CD14-positive monocyte (primary cell): Measurements from ENCODE around the gene PDXDC1. TPM values are rescaled to one million over a fixed set of nuclear protein-coding genes. Genes with fewer than 3 reads are reported as not detected.
"Not testable (repeated sequence)": the region's sequence is repeated elsewhere in the genome, so short reads cannot be mapped to it uniquely, and the experiment has no call there.

Experiments
- DNase-seq, 3 donors: peaks; one replicate each; pipeline ENCODE4 v3.0.0-alpha.2; 2011 to 2022
- H2AFZ ChIP-seq: 2 replicates; pipeline ENCODE4 v1.6.0; 2012; ENCODE audit warnings: mild to moderate bottlenecking, low read depth, low read length, inconsistent platforms; ENCODE audit not compliant: insufficient read depth, poor library complexity, severe bottlenecking
- H3K27ac ChIP-seq, 2 donors: 1 replicate in 1 of 2; 2 replicates in 1 of 2; pipeline ENCODE4 v1.5.1; 2012 to 2013; ENCODE audit warnings: low read length in 2 of 2, control low read depth in 1 of 2, inconsistent platforms in 1 of 2, low read depth in 1 of 2, mild to moderate bottlenecking in 1 of 2
- H3K27me3 ChIP-seq, 2 donors: one replicate each; pipeline versions ENCODE4 v1.6.0 to v1.6.1; 2011 to 2013; ENCODE audit warnings: low read length in 2 of 2; ENCODE audit not compliant: control insufficient read depth in 2 of 2, insufficient read depth in 2 of 2
- H3K36me3 ChIP-seq, 2 donors: replicated peaks in 1 of 2; 1 replicate in 1 of 2; 2 replicates in 1 of 2; pipeline versions ENCODE4 v1.5.1 to v1.6.1; 2012 to 2013; ENCODE audit warnings: low read length in 2 of 2, control low read depth in 1 of 2, inconsistent platforms in 1 of 2, mild to moderate bottlenecking in 1 of 2; ENCODE audit not compliant: insufficient read depth in 2 of 2, control insufficient read depth in 1 of 2
- H3K4me1 ChIP-seq, 2 donors: 1 replicate in 1 of 2; 2 replicates in 1 of 2; pipeline versions ENCODE4 v1.5.1 to v1.6.1; 2012 to 2013; ENCODE audit warnings: low read length in 2 of 2, control low read depth in 1 of 2, inconsistent platforms in 1 of 2, mild to moderate bottlenecking in 1 of 2, moderate library complexity in 1 of 2; ENCODE audit not compliant: insufficient read depth in 2 of 2, control insufficient read depth in 1 of 2
- H3K4me2 ChIP-seq: replicated peaks from 2 replicates; pipeline ENCODE3; 2012; ENCODE audit warnings: low read length, moderate library complexity, mild to moderate bottlenecking; ENCODE audit not compliant: poor library complexity, severe bottlenecking; ENCODE audit errors: extremely low read depth
- H3K4me3 ChIP-seq, 3 experiments: fragments of 200-600 bp in 1 of 3; sonication (generic) in 1 of 3; replicated peaks in 1 of 3; 1 replicate in 2 of 3; 2 replicates in 1 of 3; pipeline ENCODE4 v1.5.1; 2011 to 2013; ENCODE audit warnings: low read length in 3 of 3, mild to moderate bottlenecking in 3 of 3, control low read depth in 2 of 3, low read depth in 2 of 3, inconsistent platforms in 1 of 3, moderate library complexity in 1 of 3
- H3K79me2 ChIP-seq: 2 replicates; pipeline ENCODE4 v1.6.0; 2012; ENCODE audit warnings: mild to moderate bottlenecking, control low read depth, inconsistent platforms, low read length, moderate library complexity; ENCODE audit not compliant: insufficient read depth
- H3K9ac ChIP-seq: 2 replicates; pipeline ENCODE4 v1.6.0; 2017; ENCODE audit warnings: low read length, mild to moderate bottlenecking; ENCODE audit not compliant: insufficient read depth, poor library complexity, severe bottlenecking
- H3K9me3 ChIP-seq, 2 donors: replicated peaks in 1 of 2; 1 replicate in 1 of 2; 2 replicates in 1 of 2; pipeline versions ENCODE4 v1.5.1 to v1.6.1; 2012 to 2013; ENCODE audit warnings: low read length in 2 of 2, control low read depth in 1 of 2; ENCODE audit not compliant: control insufficient read depth in 1 of 2, insufficient read depth in 1 of 2
- H4K20me1 ChIP-seq: 2 replicates; pipeline ENCODE4 v1.6.0; 2012; ENCODE audit warnings: mild to moderate bottlenecking, low read length, control low read depth, moderate library complexity; ENCODE audit not compliant: insufficient read depth
- H3K27ac Mint-ChIP-seq, 7 donors: one replicate each; pipeline ENCODE4 v1.8.0; 2020; ENCODE audit warnings: mild to moderate bottlenecking in 7 of 7, mixed read lengths in 7 of 7, moderate library complexity in 6 of 7, inconsistent platforms in 2 of 7
- H3K27me3 Mint-ChIP-seq, 3 donors: one replicate each; pipeline ENCODE4 v1.8.0; 2021 to 2022; ENCODE audit warnings: low read depth in 3 of 3, mild to moderate bottlenecking in 3 of 3, mixed read lengths in 3 of 3, moderate library complexity in 3 of 3, inconsistent platforms in 1 of 3
- H3K36me3 Mint-ChIP-seq, 2 donors: one replicate each; pipeline ENCODE4 v1.8.0; 2020; ENCODE audit warnings: mixed read lengths in 2 of 2, inconsistent platforms in 1 of 2, mild to moderate bottlenecking in 1 of 2
- H3K4me1 Mint-ChIP-seq: one replicate; pipeline ENCODE4 v1.8.0; 2020; ENCODE audit warnings: mild to moderate bottlenecking, mixed read lengths
- H3K4me3 Mint-ChIP-seq, 2 donors: one replicate each; pipeline ENCODE4 v1.8.0; 2020; ENCODE audit warnings: mild to moderate bottlenecking in 2 of 2, mixed read lengths in 2 of 2, moderate library complexity in 1 of 2
- H3K9me3 Mint-ChIP-seq, 7 donors: one replicate each; pipeline ENCODE4 v1.8.0; 2020 to 2022; ENCODE audit warnings: mixed read lengths in 7 of 7, mild to moderate bottlenecking in 6 of 7, moderate library complexity in 6 of 7, inconsistent platforms in 2 of 7
- CTCF ChIP-seq: fragments of 200-600 bp; IDR thresholded peaks from one replicate; pipeline ENCODE4 v1.8.0; 2022; ENCODE audit warnings: antibody characterized with exemption, mild to moderate bottlenecking
- WGBS: methylation state at CpG from one replicate; pipeline ENCODE4 v1.1.5; 2013; ENCODE audit warnings: missing lambda C conversion rate; ENCODE audit not compliant: insufficient coverage; 5-methylcytosine and 5-hydroxymethylcytosine counted together
- intact Hi-C, 2 donors: fragments of 100-400 bp; cut with micrococcal nuclease; formaldehyde crosslinking; loops; one replicate each; pipeline versions ENCODE4 v1.15.0 to v1.15.1; 2023
- polyA plus RNA-seq, 3 donors: library from polyadenylated mRNA; depleted of rRNA in 1 of 3; unstranded in 2 of 3; stranded (reverse) in 1 of 3; fragments of 300-500 nt in 2 of 3; fragments of >200 nt in 1 of 3; fragmentation: Illumina TruSeq in 2 of 3; gene quantifications; 1 replicate in 2 of 3; 2 replicates in 1 of 3; pipeline ENCODE4 v1.2.3, GENCODE V29; 2012 to 2021

Gene PDXDC1
- polyA plus RNA-seq, 3 donors: 22.3 to 50.1 (median 36.0) TPM

DNA sequence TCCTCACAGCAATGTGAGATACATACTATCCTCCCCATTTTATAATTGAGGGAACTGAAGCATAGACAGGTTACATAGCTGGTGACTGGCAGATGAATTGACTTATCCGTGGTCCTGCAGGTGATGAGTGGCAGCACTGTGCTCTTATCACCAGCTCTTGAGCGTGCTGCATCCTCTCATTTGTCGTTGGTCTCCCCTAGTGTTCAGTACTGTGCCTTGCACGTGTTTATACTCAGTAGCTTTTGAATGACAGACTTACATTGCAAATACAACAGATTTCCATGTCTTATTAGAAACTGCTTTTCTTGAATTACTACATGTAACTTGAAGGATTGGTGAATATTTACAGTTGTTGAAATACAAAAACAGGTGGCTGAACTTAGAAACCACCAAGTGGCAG lies 47.4 kb downstream of the PDXDC1 start:
- Mint-ChIP-seq H3K36me3 (peaks cover 84 to 97% of the 10 kb centered on the region in 2 donors), H3K27ac (peak overlapping the region in 3 of 7 donors; percentile 41 to 67 (median 51))
- H3K36me3 ChIP-seq: peaks cover 75 to 99% of the 10 kb centered on the region in 2 donors
- H3K9me3 ChIP-seq, H3K4me3 ChIP-seq, H3K4me2 ChIP-seq, H3K27me3 Mint-ChIP-seq, H4K20me1 ChIP-seq, H2AFZ ChIP-seq, H3K4me1 Mint-ChIP-seq, H3K9me3 Mint-ChIP-seq, H3K9ac ChIP-seq, intact Hi-C loops, H3K79me2 ChIP-seq, H3K4me1 ChIP-seq, H3K27ac ChIP-seq, H3K4me3 Mint-ChIP-seq, H3K27me3 ChIP-seq: not testable (repeated sequence)
- DNase-seq: peak in 1 of 3 donors; percentile 11
- WGBS: 34% methylated on average over 4 of the region's 4 CpGs
- peak; percentile 35 for TF ChIP-seq CTCF

DNA sequence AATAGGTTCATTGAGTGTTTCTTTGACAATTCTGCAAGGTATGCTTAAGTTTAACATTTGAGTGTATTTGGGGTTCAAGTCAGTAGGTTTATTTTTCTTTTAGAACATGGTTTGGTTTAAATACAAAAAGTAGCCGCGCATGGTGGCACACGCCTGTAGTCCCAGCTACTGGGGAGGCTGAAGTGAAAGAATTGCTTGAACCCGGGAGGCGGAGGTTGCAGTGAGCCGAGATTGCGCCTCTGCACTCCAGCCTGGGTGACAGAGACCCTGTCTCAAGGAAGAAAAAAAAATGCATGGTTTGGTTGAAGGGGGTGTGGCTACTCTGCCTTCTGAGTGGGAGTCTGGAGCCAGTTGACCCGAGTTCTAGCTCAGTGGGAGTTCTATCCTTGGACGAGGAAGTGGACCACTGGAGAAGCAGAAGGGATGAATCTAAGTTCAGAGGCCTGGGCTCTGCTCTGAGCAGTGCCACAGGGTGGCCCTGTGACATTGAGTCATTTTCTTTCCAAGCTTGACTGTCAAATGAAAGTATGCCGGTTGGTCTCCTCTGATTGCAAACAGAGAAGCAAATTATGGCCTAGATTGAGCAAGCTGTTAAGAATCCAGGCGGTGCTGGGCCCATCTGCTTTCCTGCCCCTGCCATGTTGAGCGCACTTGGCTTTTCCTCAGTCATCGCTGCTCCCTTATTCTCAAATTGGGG lies 48.7 kb downstream of the PDXDC1 start:
- H3K4me3 ChIP-seq, H3K27me3 ChIP-seq, H4K20me1 ChIP-seq, H3K9me3 Mint-ChIP-seq, intact Hi-C loops, H3K79me2 ChIP-seq, H3K4me1 Mint-ChIP-seq, H3K4me1 ChIP-seq, H3K4me2 ChIP-seq, H3K9ac ChIP-seq, H2AFZ ChIP-seq, H3K9me3 ChIP-seq, H3K27me3 Mint-ChIP-seq, H3K4me3 Mint-ChIP-seq, DNase-seq: not testable (repeated sequence)
- Histone ChIP-seq H3K27ac (peak overlapping the region in 1 of 2 donors; percentile 20), H3K36me3 (peaks cover 77 to 99% of the 10 kb centered on the region in 2 donors)
- H3K27ac Mint-ChIP-seq: peak overlapping the region in 5 of 7 donors; percentile 7 to 58 (median 52)
- WGBS: 97% methylated on average over 9 of the region's 13 CpGs
- H3K36me3 Mint-ChIP-seq: peaks cover 88 to 98% of the 10 kb centered on the region in 2 donors

DNA sequence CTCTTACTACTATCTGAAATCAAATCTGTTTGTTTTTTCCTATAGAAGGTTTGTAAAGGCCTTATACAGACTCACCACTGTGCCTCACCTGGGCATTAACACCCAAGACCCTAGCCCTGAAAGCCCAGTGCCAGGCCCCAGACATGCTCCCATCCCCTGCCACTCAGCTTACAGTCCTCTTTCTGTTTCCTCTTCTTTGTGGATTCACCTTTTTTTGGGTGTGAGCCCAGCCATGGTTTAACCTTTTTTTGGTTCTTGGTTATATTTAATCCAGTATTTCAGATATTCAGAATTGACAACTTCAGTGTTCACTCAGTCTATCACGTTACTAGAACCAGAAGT lies 50.0 kb downstream of the PDXDC1 start:
- H3K4me3 ChIP-seq, H3K9me3 Mint-ChIP-seq, H3K4me3 Mint-ChIP-seq, H3K4me2 ChIP-seq, H2AFZ ChIP-seq, H3K9me3 ChIP-seq, H3K27me3 Mint-ChIP-seq, H3K27me3 ChIP-seq, H3K79me2 ChIP-seq, intact Hi-C loops, DNase-seq, H3K4me1 Mint-ChIP-seq, H3K4me1 ChIP-seq, H3K9ac ChIP-seq, H3K27ac ChIP-seq, H4K20me1 ChIP-seq: not testable (repeated sequence)
- H3K36me3 Mint-ChIP-seq: peaks cover 90 to 98% of the 10 kb centered on the region in 2 donors
- H3K36me3 ChIP-seq: peaks cover 75 to 99% of the 10 kb centered on the region in 2 donors
- no CpG with 5 or more reads among the region's 1 CpG for WGBS
- peak overlapping the region in 4 of 7 donors; percentile 10 to 89 (median 58) for H3K27ac Mint-ChIP-seq

DNA sequence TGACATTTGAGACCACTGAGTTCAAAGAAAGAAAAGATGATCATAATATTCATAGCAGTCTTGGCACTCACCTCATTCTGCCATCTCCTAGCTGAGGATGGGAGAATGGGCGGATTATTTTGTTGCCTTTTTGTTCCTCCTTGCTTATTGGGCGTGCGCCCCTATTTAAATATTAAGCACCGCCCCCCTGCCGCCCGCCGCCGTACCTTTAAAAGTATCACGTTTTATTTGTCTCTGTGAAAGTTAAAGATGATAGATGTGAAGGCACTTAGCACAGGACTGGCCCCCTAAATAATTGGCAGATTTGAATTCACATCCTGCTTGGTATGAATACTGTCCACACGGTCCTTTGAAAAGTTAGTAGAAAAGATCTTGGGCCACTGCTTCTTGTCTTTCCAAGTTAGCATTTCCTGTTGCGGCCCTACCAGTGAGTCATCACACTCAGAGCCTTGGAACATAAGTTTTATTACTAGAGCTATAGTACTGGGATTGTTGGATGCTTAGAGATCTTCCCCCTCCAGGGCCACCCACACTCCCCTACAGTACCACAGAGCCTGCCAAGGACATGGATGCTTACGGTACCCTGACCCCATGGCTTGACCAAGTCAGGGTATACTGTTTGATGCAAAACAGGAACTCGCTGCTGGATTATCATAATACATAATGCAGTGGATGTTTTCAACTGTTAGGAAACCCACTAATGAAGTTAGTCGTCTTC lies 50.6 kb downstream of the PDXDC1 start:
- 90% methylated on average over 6 of the region's 14 CpGs for WGBS
- H2AFZ ChIP-seq, H3K9ac ChIP-seq, H3K79me2 ChIP-seq, H3K4me2 ChIP-seq, intact Hi-C loops, H3K27ac ChIP-seq, H3K9me3 Mint-ChIP-seq, H3K4me1 ChIP-seq, H3K27me3 Mint-ChIP-seq, H3K9me3 ChIP-seq, H4K20me1 ChIP-seq, H3K4me1 Mint-ChIP-seq, H3K4me3 ChIP-seq, H3K27me3 ChIP-seq, DNase-seq, H3K4me3 Mint-ChIP-seq: not testable (repeated sequence)
- H3K27ac Mint-ChIP-seq: peak overlapping the region in 6 of 7 donors; percentile 12 to 89 (median 41)
- peaks cover 75 to 97% of the 10 kb centered on the region in 2 donors for H3K36me3 ChIP-seq
- peaks cover 85 to 94% of the 10 kb centered on the region in 2 donors for H3K36me3 Mint-ChIP-seq
